Sigmoid colon (tissue), 7 donors: ENCODE data around the gene ASAP3. TPM values are rescaled to one million over a fixed set of nuclear protein-coding genes. Genes with fewer than 3 reads are reported as not detected.
A peak's percentile ranks its signal among the peaks of the same experiment; 100 is the strongest.

Experiments used
- DNase-seq: peaks from one replicate; pipeline ENCODE4 v3.0.0-alpha.2; 2019
- H3K27ac ChIP-seq, 4 donors: fragments of 200-600 bp; sonication (generic); one replicate each; pipeline ENCODE4 v1.5.1; 2016 to 2019; ENCODE audit warnings: mild to moderate bottlenecking in 1 of 4
- H3K27me3 ChIP-seq, 3 donors: fragments of 200-600 bp; sonication (generic); one replicate each; pipeline ENCODE4 v1.5.1; 2019; ENCODE audit warnings: mild to moderate bottlenecking in 1 of 3
- H3K36me3 ChIP-seq, 4 donors: fragments of 200-600 bp; sonication (generic); one replicate each; pipeline ENCODE4 v1.5.1; 2016 to 2019
- H3K4me1 ChIP-seq, 4 donors: fragments of 200-600 bp; sonication (generic); one replicate each; pipeline ENCODE4 v1.5.1; 2017 to 2019
- H3K4me3 ChIP-seq, 4 donors: fragments of 200-600 bp; sonication (generic); one replicate each; pipeline ENCODE4 v1.5.1; 2017 to 2019; ENCODE audit warnings: mild to moderate bottlenecking in 2 of 4, moderate library complexity in 1 of 4
- H3K9me3 ChIP-seq, 4 donors: fragments of 200-600 bp in 3 of 4; sonication (generic) in 3 of 4; one replicate each; pipeline versions ENCODE4 v1.5.1 to v1.6.1; 2013 to 2019
- EP300 ChIP-seq, 4 donors: sonication (generic); formaldehyde crosslinking; IDR thresholded peaks; one replicate each; pipeline ENCODE4 v1.6.1; 2017; ENCODE audit warnings: antibody characterized with exemption in 4 of 4
- POLR2A ChIP-seq, 2 donors: fragments of 450-650 bp; IDR thresholded peaks; one replicate each; pipeline ENCODE4 v1.6.1; 2016; ENCODE audit warnings: antibody characterized with exemption in 2 of 2, mild to moderate bottlenecking in 2 of 2, moderate library complexity in 2 of 2
- POLR2AphosphoS5 ChIP-seq, 4 donors: sonication (generic); formaldehyde crosslinking; IDR thresholded peaks; one replicate each; pipeline ENCODE4 v1.6.1; 2017; ENCODE audit warnings: antibody characterized with exemption in 4 of 4
- WGBS, 2 donors: extraction: QIAGEN DNeasy Blood & Tissue Kit; methylation state at CpG; one replicate each; pipeline ENCODE4 v1.1.7; 2013; 5-methylcytosine and 5-hydroxymethylcytosine counted together
- intact Hi-C: fragments of 100-400 bp; cut with DNase I; formaldehyde crosslinking; loops from one replicate; pipeline ENCODE4 v1.15.1; 2023
- polyA plus RNA-seq, 3 donors: library from polyadenylated mRNA; stranded (reverse); fragments of 200-250 nt; gene quantifications; one replicate each; pipeline ENCODE4 v1.2.3, GENCODE V29; 2013
- total RNA-seq, 4 donors: library from RNA; depleted of rRNA; stranded (reverse); fragments of >200 nt; gene quantifications; one replicate each; pipeline ENCODE4 v1.1.0, GENCODE V29; 2016
- TF ChIP-seq, protein P1 (sequence below), 4 experiments: fragments of 450-650 bp in 3 of 4; fragments of 200-600 bp in 1 of 4; IDR thresholded peaks; one replicate each; pipeline ENCODE4 v1.5.1; 2016 to 2019; ENCODE audit warnings: antibody characterized with exemption in 4 of 4, mild to moderate bottlenecking in 3 of 4, moderate library complexity in 2 of 4
- donor health status: healthy with polysubstance abuse.
- donor health status: Bipolar disorder and iron deficiency.
- donor health status: healthy.

ASAP3 gene
- total and polyA plus RNA-seq, 7 donors, result 20.6 to 51.0 (median 22.5) TPM

DNA sequence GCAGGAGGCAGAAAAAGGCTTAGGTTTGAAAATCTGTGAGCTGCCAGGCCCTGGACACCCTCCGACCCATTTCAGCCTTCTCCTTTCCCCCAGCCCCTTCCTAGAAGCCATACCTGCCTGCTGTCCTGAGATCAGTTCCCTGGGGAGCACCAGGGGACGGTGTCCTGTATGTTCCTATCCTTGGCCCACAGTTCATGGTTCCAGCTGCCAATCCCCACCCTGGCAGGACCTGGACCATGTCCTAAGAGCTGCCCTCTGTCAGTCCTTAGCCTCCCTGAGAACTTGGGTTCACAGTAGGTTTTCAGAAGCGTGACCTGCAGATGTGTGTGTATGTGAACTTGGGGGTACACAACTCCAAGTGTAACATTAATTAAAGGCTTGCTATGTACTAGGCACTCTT lies 63.2 kb downstream of the ASAP3 start:
- intact Hi-C loops, result no loop called here
- TF ChIP-seq EP300 (IDR thresholded peaks at IDR 0.05), result no peak
- TF ChIP-seq POLR2AphosphoS5 (IDR thresholded peaks at IDR 0.05), result no peak
- TF ChIP-seq, protein P1, sequence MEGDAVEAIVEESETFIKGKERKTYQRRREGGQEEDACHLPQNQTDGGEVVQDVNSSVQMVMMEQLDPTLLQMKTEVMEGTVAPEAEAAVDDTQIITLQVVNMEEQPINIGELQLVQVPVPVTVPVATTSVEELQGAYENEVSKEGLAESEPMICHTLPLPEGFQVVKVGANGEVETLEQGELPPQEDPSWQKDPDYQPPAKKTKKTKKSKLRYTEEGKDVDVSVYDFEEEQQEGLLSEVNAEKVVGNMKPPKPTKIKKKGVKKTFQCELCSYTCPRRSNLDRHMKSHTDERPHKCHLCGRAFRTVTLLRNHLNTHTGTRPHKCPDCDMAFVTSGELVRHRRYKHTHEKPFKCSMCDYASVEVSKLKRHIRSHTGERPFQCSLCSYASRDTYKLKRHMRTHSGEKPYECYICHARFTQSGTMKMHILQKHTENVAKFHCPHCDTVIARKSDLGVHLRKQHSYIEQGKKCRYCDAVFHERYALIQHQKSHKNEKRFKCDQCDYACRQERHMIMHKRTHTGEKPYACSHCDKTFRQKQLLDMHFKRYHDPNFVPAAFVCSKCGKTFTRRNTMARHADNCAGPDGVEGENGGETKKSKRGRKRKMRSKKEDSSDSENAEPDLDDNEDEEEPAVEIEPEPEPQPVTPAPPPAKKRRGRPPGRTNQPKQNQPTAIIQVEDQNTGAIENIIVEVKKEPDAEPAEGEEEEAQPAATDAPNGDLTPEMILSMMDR (IDR thresholded peaks at IDR 0.05), result no peak
- TF ChIP-seq POLR2A (IDR thresholded peaks at IDR 0.05), result no peak
- no peaks in the 10 kb centered on the region for H3K9me3 ChIP-seq
- H3K36me3 ChIP-seq, result peaks cover 0 to 23% (median 8%) of the 10 kb centered on the region in 4 donors
- H3K27me3 ChIP-seq, result no peaks in the 10 kb centered on the region
- H3K27ac ChIP-seq, result peak overlapping the region in 1 of 4 donors; percentile 85
- DNase-seq, result no peak
- H3K4me1 ChIP-seq, result peaks cover 0 to 50% (median 38%) of the 10 kb centered on the region in 4 donors
- 92 to 95% methylated on average over 3 of the region's 3 CpGs for WGBS, 2 donors
- no peak overlapping the region for H3K4me3 ChIP-seq

- Histone ChIP-seq H3K4me1 (peaks cover 0 to 39% (median 32%) of the 10 kb centered on the region in 4 donors), H3K9me3 (no peaks in the 10 kb centered on the region), H3K27me3 (no peaks in the 10 kb centered on the region), H3K36me3 (peaks cover 0 to 32% (median 8%) of the 10 kb centered on the region in 4 donors), H3K27ac (no peak overlapping the region), H3K4me3 (no peak overlapping the region)
- DNase-seq, result no peak
- intact Hi-C loops, result no loop called here
- TF ChIP-seq POLR2A (IDR thresholded peaks at IDR 0.05) (no peak), POLR2AphosphoS5 (IDR thresholded peaks at IDR 0.05) (no peak), EP300 (IDR thresholded peaks at IDR 0.05) (no peak)
- TF ChIP-seq, protein P1 (IDR thresholded peaks at IDR 0.05), result no peak
- 85 to 90% methylated on average over 6 of the region's 6 CpGs for WGBS, 2 donors
These were observed 64.8 kb downstream of the ASAP3 start for GRCh38 chr1:23419180-23419579.

GRCh38 chr1:23417570-23417969 lies 66.4 kb downstream of the ASAP3 start:
- no peak for DNase-seq
- Histone ChIP-seq H3K27me3 (no peaks in the 10 kb centered on the region), H3K36me3 (peaks cover 0 to 32% (median 8%) of the 10 kb centered on the region in 4 donors), H3K27ac (no peak overlapping the region), H3K4me3 (no peak overlapping the region), H3K9me3 (no peaks in the 10 kb centered on the region), H3K4me1 (peaks cover 0 to 23% (median 19%) of the 10 kb centered on the region in 4 donors)
- intact Hi-C loops, result no loop called here
- 43 to 72% methylated on average over 3 of the region's 3 CpGs for WGBS, 2 donors
- no peak for TF ChIP-seq POLR2A (IDR thresholded peaks at IDR 0.05)
- TF ChIP-seq EP300 (IDR thresholded peaks at IDR 0.05), result no peak
- no peak for TF ChIP-seq POLR2AphosphoS5 (IDR thresholded peaks at IDR 0.05)
- TF ChIP-seq, protein P1 (IDR thresholded peaks at IDR 0.05), result no peak

- DNase-seq, result no peak
- intact Hi-C loops, result no loop called here
- Histone ChIP-seq H3K27me3 (no peaks in the 10 kb centered on the region), H3K27ac (no peak overlapping the region), H3K4me3 (no peak overlapping the region), H3K9me3 (no peaks in the 10 kb centered on the region), H3K36me3 (peaks cover 0 to 32% (median 8%) of the 10 kb centered on the region in 4 donors), H3K4me1 (peaks cover 0 to 19% (median 13%) of the 10 kb centered on the region in 4 donors)
- WGBS, 2 donors, result 76 to 91% methylated on average over 4 of the region's 4 CpGs
- TF ChIP-seq, protein P1 (IDR thresholded peaks at IDR 0.05), result no peak
- no peak for TF ChIP-seq POLR2AphosphoS5 (IDR thresholded peaks at IDR 0.05)
- TF ChIP-seq POLR2A (IDR thresholded peaks at IDR 0.05), result no peak
- no peak for TF ChIP-seq EP300 (IDR thresholded peaks at IDR 0.05)
These were observed 67.0 kb downstream of the ASAP3 start for GRCh38 chr1:23416964-23417363.

DNA sequence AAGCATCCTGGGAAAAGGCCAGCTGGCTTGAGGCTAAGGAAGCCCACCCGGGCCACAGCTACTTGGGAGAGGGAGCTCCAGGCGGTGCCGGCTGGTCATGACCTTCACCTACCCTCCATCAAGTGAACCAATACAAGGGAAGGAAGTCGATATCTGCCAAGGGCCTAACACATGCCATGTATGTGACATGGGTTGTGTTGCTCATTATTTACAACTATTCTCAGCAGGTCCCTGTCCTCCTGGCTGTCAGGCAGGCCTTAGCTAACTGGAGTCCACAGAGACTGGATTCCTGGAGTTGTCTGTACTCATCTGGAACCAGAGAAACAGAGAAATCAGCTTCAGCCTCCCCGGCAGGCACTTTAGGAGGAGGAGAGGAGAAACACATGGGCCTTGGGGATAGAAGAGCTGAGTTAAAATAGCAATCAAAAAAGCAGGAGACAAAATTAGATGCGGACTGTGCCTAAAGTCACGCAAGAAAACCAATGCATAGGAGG lies 75.1 kb downstream of the ASAP3 start:
- H3K27me3 ChIP-seq, result no peaks in the 10 kb centered on the region
- no peak overlapping the region for H3K27ac ChIP-seq
- intact Hi-C loops, result loop anchor here (10.0 kb wide), 1 partner anchor 234 kb away; no protein-coding TSS in a partner anchor
- peaks cover 0 to 20% (median 15%) of the 10 kb centered on the region in 4 donors for H3K4me1 ChIP-seq
- peaks cover 0 to 43% (median 5%) of the 10 kb centered on the region in 4 donors for H3K36me3 ChIP-seq
- no peak overlapping the region for H3K4me3 ChIP-seq
- TF ChIP-seq EP300 (IDR thresholded peaks at IDR 0.05) (no peak), POLR2A (IDR thresholded peaks at IDR 0.05) (no peak), POLR2AphosphoS5 (IDR thresholded peaks at IDR 0.05) (no peak)
- TF ChIP-seq, protein P1 (IDR thresholded peaks at IDR 0.05), result no peak
- H3K9me3 ChIP-seq, result no peaks in the 10 kb centered on the region
- DNase-seq, result no peak
- WGBS, 2 donors, result 87 to 93% methylated on average over 7 of the region's 7 CpGs
